Measurements from ENCODE around the gene VPS41.

DNA sequence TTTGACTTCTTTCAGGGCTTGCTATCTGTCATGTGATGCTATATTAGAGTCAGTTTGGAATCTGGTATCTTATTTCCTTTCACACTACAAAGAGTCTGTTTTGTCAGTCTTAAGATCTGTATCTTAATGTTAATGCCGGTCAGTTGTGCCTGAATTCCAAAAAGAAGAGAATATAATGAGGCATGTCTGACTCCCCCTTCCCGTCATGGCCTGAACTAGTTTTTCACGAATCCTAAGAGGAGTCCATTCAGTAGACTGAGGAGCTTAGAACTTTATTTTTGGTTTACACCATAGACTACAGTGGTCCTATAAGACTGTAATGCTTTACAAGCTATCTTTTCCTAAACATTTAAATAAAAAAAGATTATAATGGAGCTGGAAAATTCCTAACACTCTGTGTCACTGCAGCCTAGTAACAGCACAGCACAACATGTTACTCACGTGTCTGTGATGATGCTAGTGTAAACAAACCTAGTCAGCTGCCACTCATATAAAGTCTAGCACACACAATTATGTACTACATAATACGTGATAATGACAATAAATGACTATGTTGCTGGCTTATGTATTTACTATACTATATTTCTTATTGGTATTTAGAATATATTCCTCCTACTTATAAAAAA lies 50.6 kb downstream of the VPS41 start:
- no peak for TF ChIP-seq POLR2A (IDR thresholded peaks at IDR 0.05)
- TF ChIP-seq, protein P1, sequence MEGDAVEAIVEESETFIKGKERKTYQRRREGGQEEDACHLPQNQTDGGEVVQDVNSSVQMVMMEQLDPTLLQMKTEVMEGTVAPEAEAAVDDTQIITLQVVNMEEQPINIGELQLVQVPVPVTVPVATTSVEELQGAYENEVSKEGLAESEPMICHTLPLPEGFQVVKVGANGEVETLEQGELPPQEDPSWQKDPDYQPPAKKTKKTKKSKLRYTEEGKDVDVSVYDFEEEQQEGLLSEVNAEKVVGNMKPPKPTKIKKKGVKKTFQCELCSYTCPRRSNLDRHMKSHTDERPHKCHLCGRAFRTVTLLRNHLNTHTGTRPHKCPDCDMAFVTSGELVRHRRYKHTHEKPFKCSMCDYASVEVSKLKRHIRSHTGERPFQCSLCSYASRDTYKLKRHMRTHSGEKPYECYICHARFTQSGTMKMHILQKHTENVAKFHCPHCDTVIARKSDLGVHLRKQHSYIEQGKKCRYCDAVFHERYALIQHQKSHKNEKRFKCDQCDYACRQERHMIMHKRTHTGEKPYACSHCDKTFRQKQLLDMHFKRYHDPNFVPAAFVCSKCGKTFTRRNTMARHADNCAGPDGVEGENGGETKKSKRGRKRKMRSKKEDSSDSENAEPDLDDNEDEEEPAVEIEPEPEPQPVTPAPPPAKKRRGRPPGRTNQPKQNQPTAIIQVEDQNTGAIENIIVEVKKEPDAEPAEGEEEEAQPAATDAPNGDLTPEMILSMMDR (IDR thresholded peaks at IDR 0.05) = no peak
